GM18502 (cell line): ENCODE measurements around the gene PDE4D.

Experiments
- ATAC-seq: cut with Tn5 transposase; IDR thresholded peaks from one replicate; pipeline ENCODE4 v1.9.1; 2021; ENCODE audit warnings: mild to moderate bottlenecking; ENCODE audit not compliant: unreplicated experiment, poor library complexity

Gene PDE4D

GRCh38 chr5:58924306-58924705 lies 969.2 kb downstream of the PDE4D start:
- ATAC-seq, result no peak

- ATAC-seq, result no peak
Observed at GRCh38 chr5:58923355-58923754, 970.2 kb downstream of the PDE4D start.

GRCh38 chr5:58922461-58923171 lies 970.9 kb downstream of the PDE4D start:
- no peak for ATAC-seq

GRCh38 chr5:58921159-58921558 lies 972.4 kb downstream of the PDE4D start:
- no peak for ATAC-seq

- ATAC-seq, result no peak
Observed at GRCh38 chr5:58919833-58920232, 973.7 kb downstream of the PDE4D start.
